Heart left ventricle (tissue), 16 donors: ENCODE results near the gene MGMT. TPM values are rescaled to one million over a fixed set of nuclear protein-coding genes. Genes with fewer than 3 reads are reported as not detected.

Source experiments
- ATAC-seq, 4 donors: fragments of 200-7000 bp; cut with Tn5 transposase; one replicate each; pipeline ENCODE4 v1.9.1; 2020 to 2022; ENCODE audit warnings: moderate library complexity in 4 of 4, mild to moderate bottlenecking in 3 of 4, moderate number of reproducible peaks in 1 of 4
- DNase-seq, 5 donors: peaks; one replicate each; pipeline ENCODE4 v3.0.0-alpha.2; 2020
- H3K27ac ChIP-seq, 12 donors: fragments of 200-600 bp; sonication (generic) in 4 of 12; one replicate each; pipeline versions ENCODE4 v1.5.0 to v1.8.0; 2016 to 2022; ENCODE audit warnings: mild to moderate bottlenecking in 2 of 12
- H3K27me3 ChIP-seq, 9 donors: fragments of 200-600 bp; sonication (generic) in 2 of 9; one replicate each; pipeline versions ENCODE4 v1.5.1 to v1.8.0; 2016 to 2022; ENCODE audit warnings: mild to moderate bottlenecking in 3 of 9
- H3K36me3 ChIP-seq, 9 donors: fragments of 200-600 bp; sonication (generic) in 2 of 9; one replicate each; pipeline versions ENCODE4 v1.5.0 to v1.8.0; 2018 to 2022; ENCODE audit warnings: mild to moderate bottlenecking in 2 of 9
- H3K4me1 ChIP-seq, 12 donors: fragments of 200-600 bp; sonication (generic) in 4 of 12; one replicate each; pipeline versions ENCODE4 v1.5.0 to v1.8.0; 2016 to 2022; ENCODE audit warnings: mild to moderate bottlenecking in 3 of 12
- H3K4me3 ChIP-seq, 12 donors: fragments of 200-600 bp; sonication (generic) in 4 of 12; one replicate each; pipeline versions ENCODE4 v1.5.0 to v1.8.0; 2017 to 2022; ENCODE audit warnings: mild to moderate bottlenecking in 9 of 12, moderate library complexity in 4 of 12
- H3K9me3 ChIP-seq, 12 donors: fragments of 200-600 bp; sonication (generic) in 4 of 12; one replicate each; pipeline versions ENCODE4 v1.5.0 to v1.8.0; 2016 to 2022; ENCODE audit warnings: mild to moderate bottlenecking in 1 of 12
- POLR2A ChIP-seq, 2 donors: fragments of 450-650 bp; IDR thresholded peaks; one replicate each; pipeline ENCODE4 v1.6.1; 2017; ENCODE audit warnings: antibody characterized with exemption in 2 of 2, mild to moderate bottlenecking in 2 of 2, moderate library complexity in 2 of 2
- WGBS, 4 donors: extraction: QIAGEN DNeasy Blood & Tissue Kit in 2 of 4; methylation state at CpG; one replicate each; pipeline versions ENCODE4 v1.1.5 to v1.1.7; 2013 to 2018; 5-methylcytosine and 5-hydroxymethylcytosine counted together
- intact Hi-C, 10 donors: fragments of 100-400 bp; cut with DNase I; formaldehyde crosslinking; loops; one replicate each; pipeline versions ENCODE4 v1.11.1 to v1.14.2; 2022
- polyA plus RNA-seq, 2 donors: library from polyadenylated mRNA; stranded (reverse); fragments of 200-250 nt; gene quantifications; one replicate each; pipeline ENCODE4 v1.2.3, GENCODE V29; 2013
- total RNA-seq, 9 donors: library from RNA; depleted of rRNA in 2 of 9; stranded (reverse); fragments of >200 nt in 2 of 9; fragmentation: NEBNext Ultra II Directional in 3 of 9; extraction: Animal tissue kit (Norgen Biotek cat#: 25700) in 3 of 9; gene quantifications; one replicate each; pipeline versions ENCODE4 v1.1.0 to v1.2.4, GENCODE V29; 2016 to 2023
- TF ChIP-seq, protein P1 (sequence below), 12 donors: fragments of 200-600 bp; sonication (generic) in 4 of 12; IDR thresholded peaks; one replicate each; pipeline versions ENCODE4 v1.5.0 to v1.8.0; 2018 to 2022; ENCODE audit warnings: antibody characterized with exemption in 12 of 12, mild to moderate bottlenecking in 5 of 12
- donor health status: ischemic (EF 13 %, LVEDD 7.1; RV severe dilation, severe dysfunction).
- donor health status: healthy with polysubstance abuse.
- donor health status: DM: no; HTN: yes; CAD: no.
- donor health status: DM: no; HTN: no; CAD: no.
- donor health status: ischemic (EF 25% LVEDD 6.9; RV normal size, moderate dysfunction).
- donor health status: ischemic (EF 25% LVEDD 5.7; RV mildly dilated, moderate dysfunction).
- donor health status: healthy.
- donor health status: DM: yes; HTN: yes; CAD: no.
- donor health status: ischemic (EF 35%, LVEDD 5.7; RV mildly dilated, moderate dysfunction).
- donor health status: nonischemic (EF 11% LVEDD 7.7; RV severe dilation, severe dysfunction).
- donor health status: DM: yes; HTN: yes; CAD: no.
- donor health status: PGD.
- donor health status: ischemic (EF 29% LVEDD 5.4; RV normal size, mild dysfunction).
- donor health status: nonischemic (EF 23%, LVEDD 6.1; RV moderate dilation, normal function).

MGMT gene
- total and polyA plus RNA-seq, 11 donors: 6.2 to 25.3 (median 11.6) TPM

GRCh38 chr10:129780901-129781795, 314.1 kb downstream of the MGMT start:
- Histone ChIP-seq H3K4me3 (no peak overlapping the region), H3K27me3 (no peaks in the 10 kb centered on the region), H3K4me1 (no peaks in the 10 kb centered on the region), H3K27ac (no peak overlapping the region), H3K9me3 (no peaks in the 10 kb centered on the region), H3K36me3 (no peaks in the 10 kb centered on the region)
- WGBS, 4 donors: 94 to 96% (median 94%) methylated on average over 16 to 20 of the region's 20 CpGs
- TF ChIP-seq, protein P1, sequence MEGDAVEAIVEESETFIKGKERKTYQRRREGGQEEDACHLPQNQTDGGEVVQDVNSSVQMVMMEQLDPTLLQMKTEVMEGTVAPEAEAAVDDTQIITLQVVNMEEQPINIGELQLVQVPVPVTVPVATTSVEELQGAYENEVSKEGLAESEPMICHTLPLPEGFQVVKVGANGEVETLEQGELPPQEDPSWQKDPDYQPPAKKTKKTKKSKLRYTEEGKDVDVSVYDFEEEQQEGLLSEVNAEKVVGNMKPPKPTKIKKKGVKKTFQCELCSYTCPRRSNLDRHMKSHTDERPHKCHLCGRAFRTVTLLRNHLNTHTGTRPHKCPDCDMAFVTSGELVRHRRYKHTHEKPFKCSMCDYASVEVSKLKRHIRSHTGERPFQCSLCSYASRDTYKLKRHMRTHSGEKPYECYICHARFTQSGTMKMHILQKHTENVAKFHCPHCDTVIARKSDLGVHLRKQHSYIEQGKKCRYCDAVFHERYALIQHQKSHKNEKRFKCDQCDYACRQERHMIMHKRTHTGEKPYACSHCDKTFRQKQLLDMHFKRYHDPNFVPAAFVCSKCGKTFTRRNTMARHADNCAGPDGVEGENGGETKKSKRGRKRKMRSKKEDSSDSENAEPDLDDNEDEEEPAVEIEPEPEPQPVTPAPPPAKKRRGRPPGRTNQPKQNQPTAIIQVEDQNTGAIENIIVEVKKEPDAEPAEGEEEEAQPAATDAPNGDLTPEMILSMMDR (IDR thresholded peaks at IDR 0.05): no peak
- no peak for TF ChIP-seq POLR2A (IDR thresholded peaks at IDR 0.05)
- DNase-seq (no peak), ATAC-seq (no peak)
- intact Hi-C loops: no loop called here

DNA sequence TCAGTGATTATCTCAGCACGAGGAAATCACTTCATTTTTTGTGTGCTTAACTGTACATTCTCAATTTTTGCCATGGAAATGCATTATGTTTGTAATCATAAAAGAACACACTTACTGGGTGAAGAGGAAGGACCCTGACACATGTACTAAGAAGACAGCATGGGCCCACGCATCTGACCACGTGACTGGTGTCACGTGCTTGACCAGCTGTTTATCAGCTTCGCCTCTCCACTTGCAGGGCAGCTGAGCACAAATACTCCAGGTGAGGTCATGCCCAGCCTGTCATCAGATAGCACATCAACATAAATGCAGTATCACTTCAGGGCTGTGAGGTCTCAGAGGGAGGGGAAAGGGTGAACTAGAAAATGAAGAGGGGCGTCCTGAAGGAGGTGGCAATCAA, 317.2 kb downstream of the MGMT start:
- DNase-seq: no peak
- Histone ChIP-seq H3K4me3 (no peak overlapping the region), H3K27me3 (no peaks in the 10 kb centered on the region), H3K27ac (no peak overlapping the region), H3K4me1 (no peaks in the 10 kb centered on the region), H3K36me3 (no peaks in the 10 kb centered on the region), H3K9me3 (peaks cover 0 to 5% (median 0%) of the 10 kb centered on the region in 12 donors)
- TF ChIP-seq, protein P1 (IDR thresholded peaks at IDR 0.05): no peak
- no peak for TF ChIP-seq POLR2A (IDR thresholded peaks at IDR 0.05)
- intact Hi-C loops: no loop called here
- 75 to 89% (median 79%) methylated on average over 6 of the region's 6 CpGs for WGBS, 4 donors
- ATAC-seq: no peak

- TF ChIP-seq POLR2A (IDR thresholded peaks at IDR 0.05): no peak
- TF ChIP-seq, protein P1 (IDR thresholded peaks at IDR 0.05): no peak
- Histone ChIP-seq H3K36me3 (no peaks in the 10 kb centered on the region), H3K4me3 (no peak overlapping the region), H3K27ac (no peak overlapping the region), H3K27me3 (no peaks in the 10 kb centered on the region), H3K9me3 (peaks cover 0 to 8% (median 0%) of the 10 kb centered on the region in 12 donors), H3K4me1 (no peaks in the 10 kb centered on the region)
- peak in 1 of 5 donors; percentile 57 for DNase-seq
- 60 to 80% (median 64%) methylated on average over 12 to 13 of the region's 13 CpGs for WGBS, 4 donors
- ATAC-seq: no peak
- intact Hi-C loops: no loop called here
Observed at GRCh38 chr10:129784891-129785290, 317.9 kb downstream of the MGMT start.

GRCh38 chr10:129785536-129785981, 318.5 kb downstream of the MGMT start:
- Histone ChIP-seq H3K27ac (no peak overlapping the region), H3K4me3 (no peak overlapping the region), H3K36me3 (no peaks in the 10 kb centered on the region), H3K27me3 (no peaks in the 10 kb centered on the region), H3K4me1 (no peaks in the 10 kb centered on the region), H3K9me3 (peaks cover 0 to 15% (median 0%) of the 10 kb centered on the region in 12 donors)
- TF ChIP-seq, protein P1 (IDR thresholded peaks at IDR 0.05): no peak
- TF ChIP-seq POLR2A (IDR thresholded peaks at IDR 0.05): no peak
- 79 to 88% (median 87%) methylated on average over 8 to 16 of the region's 16 CpGs for WGBS, 4 donors
- ATAC-seq: peak in 1 of 4 donors; percentile 27
- intact Hi-C loops: no loop called here
- DNase-seq: no peak
